Liver (tissue), 9 donors: ENCODE data around the gene CGNL1. TPM values are rescaled to one million over a fixed set of nuclear protein-coding genes. Genes with fewer than 3 reads are reported as not detected.

Experiments used
- DNase-seq: peaks from one replicate; pipeline ENCODE4 v3.0.0-alpha.2; 2017; ENCODE audit warnings: low spot score
- H3K27ac ChIP-seq, 2 donors: one replicate each; pipeline ENCODE4 v1.7.0; 2013; ENCODE audit warnings: inconsistent platforms in 2 of 2, low read length in 2 of 2, control low read depth in 1 of 2, low read depth in 1 of 2, mild to moderate bottlenecking in 1 of 2
- H3K27me3 ChIP-seq, 4 donors: one replicate each; pipeline versions ENCODE4 v1.6.1 to v1.7.0; 2013; ENCODE audit warnings: low read length in 3 of 4, inconsistent platforms in 1 of 4, mild to moderate bottlenecking in 1 of 4, moderate library complexity in 1 of 4; ENCODE audit not compliant: control insufficient read depth in 4 of 4, insufficient read depth in 4 of 4
- H3K36me3 ChIP-seq, 4 donors: one replicate each; pipeline versions ENCODE4 v1.6.1 to v1.7.0; 2013; ENCODE audit warnings: low read length in 3 of 4, mild to moderate bottlenecking in 3 of 4, low read depth in 1 of 4, moderate library complexity in 1 of 4; ENCODE audit not compliant: control insufficient read depth in 4 of 4, insufficient read depth in 3 of 4
- H3K4me1 ChIP-seq, 4 donors: one replicate each; pipeline versions ENCODE4 v1.6.1 to v1.7.0; 2013; ENCODE audit warnings: low read length in 3 of 4, mild to moderate bottlenecking in 3 of 4, moderate library complexity in 1 of 4; ENCODE audit not compliant: control insufficient read depth in 4 of 4, insufficient read depth in 4 of 4
- H3K4me3 ChIP-seq, 3 donors: one replicate each; pipeline versions ENCODE4 v1.6.1 to v1.7.0; 2013; ENCODE audit warnings: low read length in 3 of 3, control low read depth in 1 of 3, low read depth in 1 of 3, mild to moderate bottlenecking in 1 of 3
- H3K9ac ChIP-seq, 2 donors: one replicate each; pipeline ENCODE4 v1.7.0; 2013; ENCODE audit warnings: low read length in 2 of 2, mild to moderate bottlenecking in 2 of 2, moderate library complexity in 2 of 2, control low read depth in 1 of 2, low read depth in 1 of 2
- H3K9me3 ChIP-seq, 4 donors: one replicate each; pipeline versions ENCODE4 v1.6.1 to v1.7.0; 2013; ENCODE audit warnings: low read length in 3 of 4; ENCODE audit not compliant: control insufficient read depth in 4 of 4
- ATF3 ChIP-seq: IDR thresholded peaks from 2 replicates; pipeline ENCODE4 v1.6.1; 2016; ENCODE audit warnings: antibody characterized with exemption
- CTCF ChIP-seq: fragments of 150-350 bp; IDR thresholded peaks from 2 replicates; pipeline ENCODE4 v1.5.1; 2017; ENCODE audit warnings: improper control_type of control experiment, low read depth, low read length; ENCODE audit not compliant: missing input control
- EGR1 ChIP-seq, 2 donors: IDR thresholded peaks; 2 replicates each; pipeline ENCODE4 v1.6.1; 2016 to 2018; ENCODE audit warnings: antibody characterized with exemption in 2 of 2, low read depth in 2 of 2
- FOXA1 ChIP-seq: IDR thresholded peaks from 2 replicates; pipeline ENCODE4 v1.6.1; 2016; ENCODE audit warnings: antibody characterized with exemption
- FOXA2 ChIP-seq: IDR thresholded peaks from 2 replicates; pipeline ENCODE4 v1.6.1; 2016; ENCODE audit warnings: antibody characterized with exemption
- GABPA ChIP-seq, 2 donors: IDR thresholded peaks in 1 of 2; conservative IDR thresholded peaks in 1 of 2; 2 replicates each; pipeline ENCODE4 v1.6.1; 2016; ENCODE audit warnings: antibody characterized with exemption in 2 of 2, mild to moderate bottlenecking in 1 of 2, moderate library complexity in 1 of 2
- HNF4A ChIP-seq, 2 donors: conservative IDR thresholded peaks; 2 replicates each; pipeline ENCODE4 v1.6.1; 2016; ENCODE audit warnings: antibody characterized with exemption in 2 of 2, mild to moderate bottlenecking in 2 of 2
- JUND ChIP-seq, 2 donors: IDR thresholded peaks; 2 replicates each; pipeline ENCODE4 v1.6.1; 2016; ENCODE audit warnings: antibody characterized with exemption in 2 of 2
- MAX ChIP-seq: IDR thresholded peaks from 2 replicates; pipeline ENCODE4 v1.6.1; 2016; ENCODE audit warnings: antibody characterized with exemption
- NR2F2 ChIP-seq: IDR thresholded peaks from 2 replicates; pipeline ENCODE4 v1.6.1; 2016; ENCODE audit warnings: antibody characterized with exemption
- REST ChIP-seq: IDR thresholded peaks from 2 replicates; pipeline ENCODE4 v1.6.1; 2016; ENCODE audit warnings: antibody characterized with exemption, mild to moderate bottlenecking
- RXRA ChIP-seq, 2 donors: IDR thresholded peaks; 2 replicates each; pipeline ENCODE4 v1.6.1; 2017 to 2018; ENCODE audit warnings: antibody characterized with exemption in 2 of 2, mild to moderate bottlenecking in 1 of 2
- SP1 ChIP-seq: IDR thresholded peaks from 2 replicates; pipeline ENCODE4 v1.6.1; 2018; ENCODE audit warnings: antibody characterized with exemption, mild to moderate bottlenecking
- YY1 ChIP-seq: IDR thresholded peaks from 2 replicates; pipeline ENCODE4 v1.6.1; 2016; ENCODE audit warnings: antibody characterized with exemption, mild to moderate bottlenecking
- ZBTB33 ChIP-seq: IDR thresholded peaks from 2 replicates; pipeline ENCODE4 v1.6.1; 2016; ENCODE audit warnings: antibody characterized with exemption
- WGBS: extraction: QIAGEN DNeasy Blood & Tissue Kit; methylation state at CpG from one replicate; pipeline ENCODE4 v1.1.7; 2013; 5-methylcytosine and 5-hydroxymethylcytosine counted together
- polyA plus RNA-seq, 2 donors: library from polyadenylated mRNA; stranded (reverse) in 1 of 2; unstranded in 1 of 2; fragments of 200-250 nt in 1 of 2; fragments of >200 nt in 1 of 2; fragmentation: Nextera tagmentation in 1 of 2; extraction: Ambion mirVana in 1 of 2; gene quantifications; one replicate each; pipeline versions ENCODE4 v1.2.1 to v1.2.3, GENCODE V29; 2013 to 2015
- total RNA-seq, 2 donors: library from RNA; depleted of rRNA; stranded (reverse); fragments of >200 nt; gene quantifications; one replicate each; pipeline ENCODE4 v1.2.3, GENCODE V29; 2014
- donor health status: healthy.
- donor health status: healthy.
- donor health status: healthy.
- donor health status: healthy.
- donor health status: healthy.

The CGNL1 gene
- total and polyA plus RNA-seq, 4 donors: 12.0 to 31.9 (median 16.1) TPM

DNA sequence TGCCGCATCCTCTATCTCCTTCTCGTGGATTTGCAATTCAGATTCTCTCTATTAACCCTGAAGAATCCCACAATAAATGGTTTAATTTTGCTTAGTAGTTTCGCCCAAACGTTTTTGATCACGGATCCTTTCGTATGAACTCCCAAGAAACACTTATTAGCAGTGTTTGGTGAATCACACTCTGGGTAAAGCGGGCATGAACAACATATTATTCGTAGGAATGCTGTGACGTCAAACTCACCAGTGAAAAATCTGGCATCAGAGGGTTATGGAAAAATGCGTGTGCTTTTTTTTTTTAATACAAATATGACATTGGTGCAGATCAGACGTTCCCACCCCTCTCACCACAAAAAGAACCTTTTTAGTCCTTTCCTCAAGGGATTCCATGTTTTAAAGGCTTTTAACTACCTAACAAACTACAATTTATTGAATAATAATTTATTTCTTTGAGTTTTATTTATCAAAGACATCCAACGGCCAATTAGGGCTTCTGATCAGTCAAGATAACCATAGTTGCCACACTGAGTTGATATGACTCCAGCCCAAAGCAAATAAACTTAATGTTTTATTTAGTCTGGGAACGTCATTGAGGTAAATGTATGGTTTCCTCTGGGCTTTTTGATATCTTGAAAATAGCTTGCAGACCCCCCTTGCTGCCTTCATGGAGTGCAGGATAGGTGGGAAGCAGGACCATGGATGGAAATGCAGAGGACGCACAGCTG is 45.5 kb upstream of the CGNL1 start:
- 84% methylated on average over 14 of the region's 14 CpGs for WGBS
- no peaks in the 10 kb centered on the region for H3K4me1 ChIP-seq
- no peaks in the 10 kb centered on the region for H3K36me3 ChIP-seq
- no peak for TF ChIP-seq HNF4A (conservative IDR thresholded peaks at IDR 0.05)
- no peak for TF ChIP-seq YY1
- no peak for TF ChIP-seq SP1
- TF ChIP-seq JUND (IDR thresholded peaks at IDR 0.05): no peak
- no peak for TF ChIP-seq ATF3
- TF ChIP-seq GABPA (IDR thresholded peaks at IDR 0.05 in 1 of 2, conservative IDR thresholded peaks at IDR 0.05 in 1 of 2): no peak
- no peak for TF ChIP-seq FOXA2
- TF ChIP-seq EGR1 (IDR thresholded peaks at IDR 0.05; ENCODE audit: low read depth in 2 of 2): no peak
- no peak for TF ChIP-seq REST
- TF ChIP-seq CTCF: no peak
- no peak for TF ChIP-seq MAX
- no peak for TF ChIP-seq ZBTB33
- no peak for TF ChIP-seq FOXA1
- no peak for DNase-seq
- no peaks in the 10 kb centered on the region for H3K9me3 ChIP-seq
- no peak overlapping the region for H3K4me3 ChIP-seq
- no peak overlapping the region for H3K9ac ChIP-seq
- peaks cover 0 to 3% (median 0%) of the 10 kb centered on the region in 4 donors for H3K27me3 ChIP-seq
- H3K27ac ChIP-seq: no peak overlapping the region

DNA sequence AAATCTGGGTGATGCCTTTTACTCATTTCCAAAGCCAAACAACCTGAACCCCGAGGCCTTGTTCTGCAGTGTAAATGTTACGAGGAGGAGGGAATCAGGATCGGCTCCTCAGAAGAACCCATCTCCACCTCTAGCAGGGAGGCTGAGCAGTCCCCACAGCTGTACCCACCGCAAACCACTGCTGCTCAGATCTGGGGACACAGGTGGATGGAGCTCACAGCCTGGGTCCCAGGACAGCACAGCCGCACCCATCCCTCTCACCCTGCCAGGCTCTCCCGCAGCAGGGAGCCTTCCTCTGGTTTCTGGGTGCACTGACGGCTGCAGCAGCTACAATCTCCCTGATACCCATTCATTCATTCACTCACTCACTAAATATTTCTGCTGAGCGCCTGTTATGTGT is 44.0 kb upstream of the CGNL1 start:
- 93% methylated on average over 8 of the region's 8 CpGs for WGBS
- Histone ChIP-seq H3K4me3 (no peak overlapping the region), H3K9ac (no peak overlapping the region), H3K36me3 (no peaks in the 10 kb centered on the region), H3K27ac (no peak overlapping the region), H3K9me3 (no peaks in the 10 kb centered on the region), H3K27me3 (peaks cover 0 to 3% (median 0%) of the 10 kb centered on the region in 4 donors), H3K4me1 (no peaks in the 10 kb centered on the region)
- no peak for DNase-seq
- TF ChIP-seq MAX: no peak
- TF ChIP-seq RXRA (IDR thresholded peaks at IDR 0.05): no peak
- TF ChIP-seq NR2F2: no peak
- TF ChIP-seq REST: no peak
- TF ChIP-seq HNF4A (conservative IDR thresholded peaks at IDR 0.05): no peak
- no peak for TF ChIP-seq JUND (IDR thresholded peaks at IDR 0.05)
- no peak for TF ChIP-seq FOXA2
